ENCODE results near the gene SH2B3. TPM values are rescaled to one million over a fixed set of nuclear protein-coding genes. Genes with fewer than 3 reads are reported as not detected.

The SH2B3 gene
- total and polyA plus RNA-seq, 2 of the 13 experiments (the other 11 are each of a cell fraction or from before 2014, with no cell fraction given), result 6.8 to 6.9 TPM

DNA sequence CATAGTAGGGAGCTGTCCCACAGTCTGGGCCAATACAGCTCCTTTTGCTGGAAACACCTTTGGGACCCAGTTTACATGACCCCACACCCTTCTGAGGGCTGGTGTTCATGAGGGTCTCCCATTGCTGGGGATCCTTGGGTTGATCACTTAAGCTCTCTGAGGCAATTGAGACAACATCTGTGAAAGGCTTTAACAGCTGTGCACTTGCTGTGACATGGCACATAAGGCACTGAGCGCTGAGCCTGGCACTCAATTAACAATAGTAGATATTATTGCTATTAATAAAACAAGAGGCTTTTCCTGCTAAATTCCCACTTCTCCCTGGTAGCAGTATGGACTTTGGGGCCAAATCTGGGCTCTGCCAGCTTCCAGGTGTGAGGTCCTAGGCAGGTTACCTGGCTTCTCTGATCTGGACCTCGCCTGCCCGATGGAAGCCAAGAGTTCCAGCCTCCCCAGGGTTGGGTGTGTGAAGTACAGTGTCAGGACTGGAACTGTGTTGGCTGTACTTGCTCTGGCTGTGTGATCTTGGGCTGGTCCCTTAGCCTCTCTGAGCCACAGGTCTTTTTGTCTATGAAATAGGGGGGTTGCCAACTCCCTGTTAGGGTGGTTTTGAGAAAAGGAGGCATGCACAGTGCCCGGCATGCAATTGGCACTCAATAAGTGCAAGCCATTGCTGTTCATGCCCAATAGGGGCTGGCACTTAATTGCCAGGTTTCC lies 3.1 kb downstream of the SH2B3 start:
- no peak for FAIRE-seq
- CTCF ChIA-PET (ENCODE audit: low intra/inter-chr PET ratio, low total read pairs), result no interaction called here
- Histone ChIP-seq H3K79me2 (ENCODE audit: insufficient read depth, low read length) (peaks cover 34% of the 10 kb centered on the region), H3K36me3 (replicated peaks in 1 of 2; ENCODE audit: control insufficient read depth in 1 of 2, insufficient read depth in 2 of 2, low read length in 2 of 2) (peaks cover 0 to 6% of the 10 kb centered on the region in 2 experiments; a peak in 2 of 5 replicates), H3K4me2 (ENCODE audit: low read depth, low read length) (peak overlapping the region; percentile 7; the same call in 1 of the 2 replicates), H3K4me1 (ENCODE audit: insufficient read depth, low read length) (peaks cover 34% of the 10 kb centered on the region), H2AFZ (ENCODE audit: low read length) (no peak overlapping the region), H3K27ac (ENCODE audit: extremely low read length, insufficient read depth, low read length) (no peak overlapping the region), H3K27me3 (ENCODE audit: control insufficient read depth in 1 of 2, insufficient read depth in 2 of 2, low read length in 2 of 2) (no peaks in the 10 kb centered on the region; a peak in 1 of 5 replicates), H4K20me1 (ENCODE audit: insufficient read depth, low read length) (peaks cover 33% of the 10 kb centered on the region), H3K9me3 (ENCODE audit: low read length) (no peaks in the 10 kb centered on the region), H3K9ac (ENCODE audit: insufficient read depth, low read depth, low read length) (no peak overlapping the region), H3K4me3 (replicated peaks in 1 of 3; ENCODE audit: insufficient read depth in 1 of 3, low read depth in 2 of 3, low read length in 3 of 3) (no peak overlapping the region)
- ATAC-seq, result no peak
- POLR2A ChIA-PET, result no interaction called here
- in situ Hi-C loops (cut with HindIII; ENCODE audit: extremely low pct_ligation_motif_present, low pct_unique_long_range_greater_than_20kb) (no loop called here), intact Hi-C loops (cut with micrococcal nuclease; ENCODE audit: unreplicated experiment) (no loop called here)
- DNase-seq (ENCODE audit: low spot score), result no peak
- TF ChIP-seq THAP11 (CRISPR knock-in tag; IDR thresholded peaks at IDR 0.05) (no peak), HOXA5 (CRISPR knock-in tag; IDR thresholded peaks at IDR 0.05) (no peak), ZNF768 (CRISPR knock-in tag; IDR thresholded peaks at IDR 0.05) (peak; percentile 92)
- WGBS (ENCODE audit: low lambda C conversion rate), result 89% methylated on average over 3 of the region's 4 CpGs
- BruUV-seq (replicated peaks), result no TSS peak

DNA sequence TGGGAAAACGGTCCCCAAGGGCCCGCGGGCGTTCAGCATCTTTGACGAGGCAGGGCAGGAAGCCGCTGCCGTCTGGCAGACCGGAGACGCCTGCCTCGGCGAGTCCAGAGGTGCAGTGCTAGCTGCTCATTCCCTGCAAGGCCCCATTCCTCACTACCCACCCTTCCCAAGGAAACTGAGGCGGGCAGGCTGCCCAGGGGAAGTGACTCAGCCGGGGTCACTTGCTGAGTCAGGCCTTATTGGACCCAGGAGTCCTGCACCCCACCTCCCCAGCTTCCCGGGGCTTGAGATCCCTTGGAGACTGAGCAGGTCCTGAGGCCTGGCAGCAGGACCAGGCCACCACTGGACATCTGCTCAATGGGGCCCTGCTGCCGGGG lies 3.7 kb downstream of the SH2B3 start:
- Histone ChIP-seq H3K79me2 (ENCODE audit: insufficient read depth, low read length) (peaks cover 34% of the 10 kb centered on the region), H3K4me2 (ENCODE audit: low read depth, low read length) (no peak overlapping the region), H3K9me3 (ENCODE audit: low read length) (no peaks in the 10 kb centered on the region), H3K27me3 (ENCODE audit: control insufficient read depth in 1 of 2, insufficient read depth in 2 of 2, low read length in 2 of 2) (no peaks in the 10 kb centered on the region; a peak in 1 of 5 replicates), H3K9ac (ENCODE audit: insufficient read depth, low read depth, low read length) (no peak overlapping the region), H3K36me3 (replicated peaks in 1 of 2; ENCODE audit: control insufficient read depth in 1 of 2, insufficient read depth in 2 of 2, low read length in 2 of 2) (peaks cover 0 to 9% of the 10 kb centered on the region in 2 experiments; a peak in 2 of 5 replicates), H3K4me1 (ENCODE audit: insufficient read depth, low read length) (peaks cover 29% of the 10 kb centered on the region), H3K27ac (ENCODE audit: extremely low read length, insufficient read depth, low read length) (no peak overlapping the region), H4K20me1 (ENCODE audit: insufficient read depth, low read length) (peaks cover 35% of the 10 kb centered on the region), H2AFZ (ENCODE audit: low read length) (no peak overlapping the region), H3K4me3 (replicated peaks in 1 of 3; ENCODE audit: insufficient read depth in 1 of 3, low read depth in 2 of 3, low read length in 3 of 3) (no peak overlapping the region)
- intact Hi-C loops (cut with micrococcal nuclease; ENCODE audit: unreplicated experiment) (no loop called here), in situ Hi-C loops (cut with HindIII; ENCODE audit: extremely low pct_ligation_motif_present, low pct_unique_long_range_greater_than_20kb) (no loop called here)
- FAIRE-seq, result no peak
- no peak for ATAC-seq
- ChIA-PET POLR2A (no interaction called here), CTCF (ENCODE audit: low intra/inter-chr PET ratio, low total read pairs) (no interaction called here)
- TF ChIP-seq MIER2 (CRISPR knock-in tag; IDR thresholded peaks at IDR 0.05) (no peak), MAFK (conservative IDR thresholded peaks at IDR 0.05 in 1 of 2, IDR thresholded peaks at IDR 0.05 in 1 of 2; ENCODE audit: low read length in 2 of 2) (peak in 1 of 2 experiments; percentile 18; a peak in 1 of 4 replicates)
- TF ChIP-seq, protein P1, sequence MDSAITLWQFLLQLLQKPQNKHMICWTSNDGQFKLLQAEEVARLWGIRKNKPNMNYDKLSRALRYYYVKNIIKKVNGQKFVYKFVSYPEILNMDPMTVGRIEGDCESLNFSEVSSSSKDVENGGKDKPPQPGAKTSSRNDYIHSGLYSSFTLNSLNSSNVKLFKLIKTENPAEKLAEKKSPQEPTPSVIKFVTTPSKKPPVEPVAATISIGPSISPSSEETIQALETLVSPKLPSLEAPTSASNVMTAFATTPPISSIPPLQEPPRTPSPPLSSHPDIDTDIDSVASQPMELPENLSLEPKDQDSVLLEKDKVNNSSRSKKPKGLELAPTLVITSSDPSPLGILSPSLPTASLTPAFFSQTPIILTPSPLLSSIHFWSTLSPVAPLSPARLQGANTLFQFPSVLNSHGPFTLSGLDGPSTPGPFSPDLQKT (CRISPR knock-in tag; IDR thresholded peaks at IDR 0.05; ENCODE audit: borderline replicate concordance), result no peak
- 96% methylated on average over 9 of the region's 15 CpGs for WGBS (ENCODE audit: low lambda C conversion rate)
- no peak for DNase-seq (ENCODE audit: low spot score)
- BruUV-seq (replicated peaks), result no TSS peak

All from HepG2 (cell line).